Naive thymus-derived CD4-positive, alpha-beta T cell (primary cell): ENCODE results near the gene NCF2. TPM values are rescaled to one million over a fixed set of nuclear protein-coding genes. Genes with fewer than 3 reads are reported as not detected.

Experiments used
- ATAC-seq: fragments of 150-1000 bp; cut with Tn5 transposase; 2 replicates; pipeline ENCODE4 v1.10.0; 2021; ENCODE audit warnings: mild to moderate bottlenecking, moderate library complexity
- CTCF ChIA-PET: fragments of 350-600 bp; sonication (Branson Sonifier 250); formaldehyde crosslinking; loops from one replicate; lab custom pipeline; 2021; ENCODE audit warnings: antibody characterized with exemption; lab: Charles Lee
- POLR2A ChIA-PET: fragments of 350-600 bp; sonication (Branson Sonifier 250); formaldehyde crosslinking; loops from one replicate; lab custom pipeline; 2021; ENCODE audit warnings: antibody characterized with exemption, inconsistent platforms; lab: Charles Lee
- DNase-seq, 9 donors: peaks; one replicate each; pipeline versions ENCODE4 v3.0.0 to v3.0.0-alpha.2; 2020 to 2022; ENCODE audit warnings: mixed read lengths in 1 of 9
- H3K27ac ChIP-seq: one replicate; pipeline ENCODE4 v1.7.0; 2013; ENCODE audit warnings: mild to moderate bottlenecking, low read depth, low read length, moderate library complexity
- H3K27me3 ChIP-seq, 2 donors: one replicate each; pipeline ENCODE4 v1.7.0; 2013; ENCODE audit warnings: low read length in 2 of 2, mild to moderate bottlenecking in 2 of 2, moderate library complexity in 2 of 2; ENCODE audit not compliant: control insufficient read depth in 2 of 2, insufficient read depth in 2 of 2
- H3K36me3 ChIP-seq, 3 experiments: 1 replicate in 2 of 3; 2 replicates in 1 of 3; pipeline ENCODE4 v1.7.0; 2013; ENCODE audit warnings: low read length in 3 of 3, mild to moderate bottlenecking in 3 of 3, moderate library complexity in 1 of 3; ENCODE audit not compliant: insufficient read depth in 3 of 3, control insufficient read depth in 2 of 3
- H3K4me1 ChIP-seq, 2 donors: one replicate each; pipeline ENCODE4 v1.7.0; 2013; ENCODE audit warnings: low read length in 2 of 2, mild to moderate bottlenecking in 2 of 2, moderate library complexity in 1 of 2; ENCODE audit not compliant: control insufficient read depth in 2 of 2, insufficient read depth in 2 of 2
- H3K4me3 ChIP-seq: 2 replicates; pipeline ENCODE4 v1.7.0; 2013; ENCODE audit warnings: mild to moderate bottlenecking, low read length
- H3K9me3 ChIP-seq, 3 experiments: 1 replicate in 2 of 3; 2 replicates in 1 of 3; pipeline ENCODE4 v1.7.0; 2013; ENCODE audit warnings: low read length in 3 of 3; ENCODE audit not compliant: control insufficient read depth in 2 of 3
- H3K27ac Mint-ChIP-seq, 9 donors: one replicate each; pipeline ENCODE4 v1.8.0; 2020 to 2022; ENCODE audit warnings: mixed read lengths in 9 of 9, mild to moderate bottlenecking in 8 of 9, moderate library complexity in 5 of 9, inconsistent platforms in 2 of 9
- H3K27me3 Mint-ChIP-seq, 5 donors: one replicate each; pipeline ENCODE4 v1.8.0; 2021 to 2022; ENCODE audit warnings: mixed read lengths in 5 of 5, mild to moderate bottlenecking in 1 of 5
- H3K36me3 Mint-ChIP-seq, 5 donors: one replicate each; pipeline ENCODE4 v1.8.0; 2020 to 2022; ENCODE audit warnings: mixed read lengths in 5 of 5, mild to moderate bottlenecking in 3 of 5, inconsistent platforms in 1 of 5
- H3K4me1 Mint-ChIP-seq, 7 donors: one replicate each; pipeline ENCODE4 v1.8.0; 2020 to 2022; ENCODE audit warnings: mixed read lengths in 7 of 7, mild to moderate bottlenecking in 3 of 7, inconsistent platforms in 1 of 7
- H3K4me3 Mint-ChIP-seq, 10 donors: one replicate each; pipeline ENCODE4 v1.8.0; 2020 to 2022; ENCODE audit warnings: mild to moderate bottlenecking in 10 of 10, mixed read lengths in 10 of 10, moderate library complexity in 6 of 10, inconsistent platforms in 2 of 10
- H3K9me3 Mint-ChIP-seq, 11 donors: one replicate each; pipeline ENCODE4 v1.8.0; 2020 to 2022; ENCODE audit warnings: mixed read lengths in 11 of 11, mild to moderate bottlenecking in 4 of 11, inconsistent platforms in 1 of 11, moderate library complexity in 1 of 11
- intact Hi-C, 2 donors: fragments of 100-400 bp; cut with micrococcal nuclease; formaldehyde crosslinking; loops; one replicate each; pipeline ENCODE4 v1.15.1; 2023
- polyA plus RNA-seq, 2 donors: library from polyadenylated mRNA; unstranded; fragments of 300-500 nt; fragmentation: Illumina TruSeq; gene quantifications; one replicate each; pipeline ENCODE4 v1.2.3, GENCODE V29; 2021
- total RNA-seq, 6 experiments: library from RNA in 5 of 6; stranded (reverse) in 5 of 6; gene quantifications; 1 replicate in 5 of 6; 2 replicates in 1 of 6; pipeline ENCODE4 v1.2.3 and lab custom pipeline; 2021 to 2026

Gene NCF2
- total and polyA plus RNA-seq, 7 experiments from 2014 or later, result 0.43 to 145 (median 3.8) TPM

DNA sequence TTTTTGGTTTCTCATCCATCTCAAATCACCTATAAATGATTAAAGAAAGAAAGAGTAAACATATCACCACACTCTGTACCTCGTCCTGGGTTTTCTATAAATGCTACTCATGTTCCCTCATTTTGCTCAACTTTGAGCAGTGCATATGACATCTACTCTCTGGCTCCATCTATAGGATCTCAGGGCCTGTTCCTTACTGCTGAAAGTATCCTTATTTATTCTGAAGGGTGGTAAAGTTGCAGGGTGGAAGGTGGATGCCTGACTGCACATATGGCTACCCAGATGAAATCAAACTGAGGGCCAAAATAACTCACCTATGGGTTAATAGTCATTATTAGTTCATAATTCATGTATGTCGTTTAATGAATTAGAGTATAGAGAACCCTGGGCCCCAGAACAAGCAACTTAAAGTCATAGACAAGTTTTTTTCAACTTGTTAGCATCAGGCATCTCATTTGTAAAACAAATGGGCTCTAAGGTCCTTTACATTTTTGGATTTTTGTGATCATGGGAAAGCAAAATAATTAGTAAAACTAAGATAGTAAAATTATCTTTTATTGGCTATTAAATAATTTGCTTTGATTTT is 46.5 kb downstream of the NCF2 start:
- ChIA-PET POLR2A (no interaction called here), CTCF (no interaction called here)
- peaks cover 31 to 66% (median 33%) of the 10 kb centered on the region in 5 donors for H3K36me3 Mint-ChIP-seq
- H3K4me1 ChIP-seq, result no peaks in the 10 kb centered on the region
- no peak overlapping the region for H3K4me3 ChIP-seq
- H3K9me3 ChIP-seq, result no peaks in the 10 kb centered on the region
- peaks cover 4 to 13% (median 10%) of the 10 kb centered on the region in 7 donors for H3K4me1 Mint-ChIP-seq
- H3K36me3 ChIP-seq, result peaks cover 48 to 78% (median 49%) of the 10 kb centered on the region in 3 experiments
- intact Hi-C loops, result loop anchor here (1.0 to 10.0 kb wide), 12 partner anchors 25 to 669 kb away; no protein-coding TSS in a partner anchor
- DNase-seq (peak in 7 of 9 donors; percentile 34 to 61 (median 48)), ATAC-seq (peak; percentile 91)
- no peaks in the 10 kb centered on the region for H3K27me3 Mint-ChIP-seq
- H3K27ac Mint-ChIP-seq, result peak overlapping the region in 6 of 9 donors; percentile 1 to 50 (median 4)
- H3K9me3 Mint-ChIP-seq, result no peaks in the 10 kb centered on the region
- H3K4me3 Mint-ChIP-seq, result no peak overlapping the region
- no peaks in the 10 kb centered on the region for H3K27me3 ChIP-seq
- H3K27ac ChIP-seq, result no peak overlapping the region

DNA sequence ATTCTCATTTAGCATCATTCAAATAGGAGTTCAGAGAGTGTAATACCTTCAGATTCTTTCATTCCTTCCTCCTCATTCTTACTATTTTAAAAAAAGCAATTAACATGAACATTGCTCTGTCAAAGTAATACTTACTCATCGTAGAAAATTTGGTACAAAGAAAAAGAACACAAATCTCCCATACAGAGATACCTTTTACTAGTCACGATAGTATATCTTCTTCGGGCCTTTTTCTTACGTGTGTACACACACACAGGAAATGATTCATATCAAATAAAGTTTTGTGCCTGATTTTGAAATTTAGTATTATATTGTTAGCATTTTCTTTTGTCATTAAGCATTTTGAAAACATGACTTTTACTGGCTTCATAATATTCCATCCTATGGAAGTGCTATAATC is 52.9 kb downstream of the NCF2 start:
- H3K27me3 Mint-ChIP-seq, result no peaks in the 10 kb centered on the region
- H3K9me3 ChIP-seq, result no peaks in the 10 kb centered on the region
- peaks cover 15 to 67% (median 31%) of the 10 kb centered on the region in 5 donors for H3K36me3 Mint-ChIP-seq
- peak overlapping the region in 3 of 9 donors; percentile 3 to 30 (median 6) for H3K27ac Mint-ChIP-seq
- no peaks in the 10 kb centered on the region for H3K9me3 Mint-ChIP-seq
- DNase-seq (no peak), ATAC-seq (no peak)
- no peak overlapping the region for H3K4me3 ChIP-seq
- no peaks in the 10 kb centered on the region for H3K4me1 ChIP-seq
- peaks cover 33 to 78% (median 33%) of the 10 kb centered on the region in 3 experiments for H3K36me3 ChIP-seq
- ChIA-PET POLR2A (no interaction called here), CTCF (no interaction called here)
- H3K27ac ChIP-seq, result no peak overlapping the region
- H3K4me1 Mint-ChIP-seq, result peaks cover 0 to 5% (median 4%) of the 10 kb centered on the region in 7 donors
- H3K27me3 ChIP-seq, result no peaks in the 10 kb centered on the region
- intact Hi-C loops, result no loop called here
- H3K4me3 Mint-ChIP-seq, result no peak overlapping the region

DNA sequence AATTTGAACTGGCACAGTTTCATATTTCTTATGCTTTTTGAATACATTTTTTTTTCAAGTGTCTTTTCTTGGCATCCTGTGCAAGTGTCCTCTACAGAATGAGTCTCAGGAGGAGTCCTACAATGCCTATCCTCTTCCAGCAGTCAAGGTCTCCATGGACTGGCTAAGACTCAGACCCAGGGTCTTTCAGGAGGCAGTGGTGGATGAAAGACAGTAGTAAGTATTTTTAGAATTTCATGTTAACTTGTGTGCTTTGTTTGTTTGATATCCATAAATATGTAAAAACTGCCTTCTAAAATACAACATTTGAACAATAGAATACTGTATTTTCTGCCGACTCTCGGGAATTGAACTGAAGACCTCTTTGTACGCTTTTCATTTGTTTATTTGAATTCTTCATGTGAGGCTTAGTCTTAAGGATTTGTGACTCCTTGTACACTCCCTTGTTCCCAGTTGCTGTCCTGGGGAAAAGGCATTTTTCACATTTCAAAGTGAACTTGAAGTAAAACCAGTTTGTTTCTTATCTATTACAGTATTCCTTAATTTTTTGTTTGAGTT is 56.6 kb downstream of the NCF2 start:
- H3K36me3 ChIP-seq, result peaks cover 19 to 74% (median 20%) of the 10 kb centered on the region in 3 experiments
- intact Hi-C loops, result no loop called here
- ATAC-seq, result no peak
- H3K4me1 Mint-ChIP-seq, result peaks cover 0 to 3% (median 0%) of the 10 kb centered on the region in 7 donors
- H3K4me3 ChIP-seq, result no peak overlapping the region
- no peak overlapping the region for H3K4me3 Mint-ChIP-seq
- DNase-seq, result no peak
- no peak overlapping the region for H3K27ac ChIP-seq
- H3K27me3 Mint-ChIP-seq, result no peaks in the 10 kb centered on the region
- POLR2A ChIA-PET, result no interaction called here
- no peaks in the 10 kb centered on the region for H3K9me3 ChIP-seq
- H3K4me1 ChIP-seq, result no peaks in the 10 kb centered on the region
- H3K27ac Mint-ChIP-seq, result peak overlapping the region in 1 of 9 donors; percentile 69
- H3K36me3 Mint-ChIP-seq, result peaks cover 0 to 56% (median 13%) of the 10 kb centered on the region in 5 donors
- no peaks in the 10 kb centered on the region for H3K9me3 Mint-ChIP-seq
- CTCF ChIA-PET, result no interaction called here
- no peaks in the 10 kb centered on the region for H3K27me3 ChIP-seq

DNA sequence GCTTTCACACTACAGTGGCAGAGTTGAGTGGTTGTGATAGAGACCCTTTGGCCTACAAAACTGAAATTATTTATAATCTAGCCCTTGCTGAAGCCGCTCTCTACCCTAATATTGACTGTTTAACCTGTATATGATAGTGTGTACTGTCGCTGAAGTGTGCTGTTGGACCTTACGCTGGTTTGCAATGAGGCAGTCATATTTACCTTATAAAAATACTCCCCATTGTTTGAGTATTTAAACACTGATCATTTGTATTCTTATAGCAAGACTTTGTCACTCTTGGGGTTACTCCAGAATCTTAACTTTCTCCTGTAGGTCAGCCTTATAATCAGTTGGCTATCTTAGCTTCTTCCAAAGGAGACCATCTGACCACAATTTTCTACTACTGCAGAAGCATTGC is 61.7 kb downstream of the NCF2 start:
- peaks cover 6 to 70% (median 31%) of the 10 kb centered on the region in 3 experiments for H3K36me3 ChIP-seq
- Mint-ChIP-seq H3K27ac (peak overlapping the region in 2 of 9 donors; percentile 14 to 15), H3K9me3 (no peaks in the 10 kb centered on the region), H3K4me1 (peaks cover 0 to 8% (median 0%) of the 10 kb centered on the region in 7 donors), H3K36me3 (peaks cover 0 to 41% (median 4%) of the 10 kb centered on the region in 5 donors), H3K27me3 (no peaks in the 10 kb centered on the region), H3K4me3 (no peak overlapping the region)
- intact Hi-C loops, result no loop called here
- no peak overlapping the region for H3K27ac ChIP-seq
- DNase-seq, result no peak
- ChIA-PET CTCF (no interaction called here), POLR2A (no interaction called here)
- H3K4me3 ChIP-seq, result no peak overlapping the region
- no peak for ATAC-seq
- H3K4me1 ChIP-seq, result no peaks in the 10 kb centered on the region
- no peaks in the 10 kb centered on the region for H3K9me3 ChIP-seq
- no peaks in the 10 kb centered on the region for H3K27me3 ChIP-seq

DNA sequence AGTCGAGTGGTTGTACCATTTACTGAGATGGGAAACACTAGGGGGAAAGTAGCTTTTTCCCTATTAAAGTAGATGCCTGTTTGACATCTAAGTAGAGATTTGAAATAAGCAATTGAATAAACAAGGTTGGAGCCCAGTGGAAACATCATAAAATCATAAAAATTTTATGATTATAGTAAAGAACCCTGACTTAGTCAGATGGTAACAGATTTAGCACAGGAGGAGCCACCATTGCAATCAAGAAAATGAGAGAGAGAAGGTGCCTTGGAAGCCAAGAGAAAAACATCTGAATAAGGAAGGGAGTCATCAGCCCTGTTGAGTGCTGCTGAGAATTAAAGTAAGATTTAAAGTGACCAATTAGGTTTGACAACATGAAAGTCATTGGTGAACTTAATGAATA is 68.2 kb downstream of the NCF2 start:
- intact Hi-C loops, result no loop called here
- Mint-ChIP-seq H3K27ac (peak overlapping the region in 3 of 9 donors; percentile 6 to 75 (median 65)), H3K4me1 (peaks cover 0 to 9% (median 4%) of the 10 kb centered on the region in 7 donors), H3K9me3 (no peaks in the 10 kb centered on the region), H3K4me3 (no peak overlapping the region), H3K27me3 (no peaks in the 10 kb centered on the region), H3K36me3 (peaks cover 0 to 44% (median 14%) of the 10 kb centered on the region in 5 donors)
- Histone ChIP-seq H3K4me1 (no peaks in the 10 kb centered on the region), H3K27ac (no peak overlapping the region), H3K36me3 (peaks cover 9 to 48% (median 15%) of the 10 kb centered on the region in 3 experiments), H3K27me3 (no peaks in the 10 kb centered on the region), H3K9me3 (no peaks in the 10 kb centered on the region), H3K4me3 (no peak overlapping the region)
- DNase-seq (no peak), ATAC-seq (no peak)
- POLR2A ChIA-PET, result no interaction called here
- CTCF ChIA-PET, result no interaction called here

DNA sequence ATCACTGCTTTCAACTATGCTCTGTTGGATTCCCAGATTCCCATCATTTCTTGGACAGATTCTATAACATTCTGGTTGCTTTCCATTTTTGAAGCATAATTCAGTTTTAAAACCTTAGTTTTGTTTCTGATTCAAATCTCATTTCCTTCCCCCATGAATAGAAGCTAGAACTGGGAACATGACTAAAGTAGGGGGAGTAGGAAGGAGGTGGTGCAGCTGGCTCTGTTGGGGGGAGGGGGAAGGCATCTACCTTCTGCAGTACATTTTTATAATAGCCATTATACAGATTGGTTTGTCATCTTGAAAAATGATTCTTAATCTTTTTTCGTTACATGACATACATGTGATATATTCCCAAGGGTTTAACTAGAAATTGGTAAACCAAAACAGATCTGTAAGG is 69.9 kb downstream of the NCF2 start:
- no peaks in the 10 kb centered on the region for H3K9me3 Mint-ChIP-seq
- H3K36me3 Mint-ChIP-seq, result peaks cover 0 to 52% (median 22%) of the 10 kb centered on the region in 5 donors
- H3K27ac Mint-ChIP-seq, result peak overlapping the region in 4 of 9 donors; percentile 17 to 39 (median 30)
- no peak overlapping the region for H3K4me3 Mint-ChIP-seq
- no peaks in the 10 kb centered on the region for H3K4me1 ChIP-seq
- no peaks in the 10 kb centered on the region for H3K27me3 Mint-ChIP-seq
- no peak overlapping the region for H3K4me3 ChIP-seq
- intact Hi-C loops, result no loop called here
- POLR2A ChIA-PET, result no interaction called here
- peaks cover 0 to 9% (median 4%) of the 10 kb centered on the region in 7 donors for H3K4me1 Mint-ChIP-seq
- no peaks in the 10 kb centered on the region for H3K9me3 ChIP-seq
- CTCF ChIA-PET, result no interaction called here
- H3K27ac ChIP-seq, result no peak overlapping the region
- DNase-seq (no peak), ATAC-seq (no peak)
- H3K27me3 ChIP-seq, result no peaks in the 10 kb centered on the region
- H3K36me3 ChIP-seq, result peaks cover 9 to 43% (median 9%) of the 10 kb centered on the region in 3 experiments
